Skeletal muscle tissue (tissue), 4 donors: ENCODE data around the gene CHCHD6. TPM values are rescaled to one million over a fixed set of nuclear protein-coding genes. Genes with fewer than 3 reads are reported as not detected.
A peak's percentile ranks its signal among the peaks of the same experiment; 100 is the strongest.

Source experiments
- H3K27ac ChIP-seq: one replicate; pipeline ENCODE4 v1.7.0; 2013; ENCODE audit warnings: mild to moderate bottlenecking, low read depth, low read length, inconsistent platforms
- H3K27me3 ChIP-seq, 3 donors: one replicate each; pipeline ENCODE4 v1.7.0; 2013; ENCODE audit warnings: low read length in 3 of 3; ENCODE audit not compliant: control insufficient read depth in 3 of 3, insufficient read depth in 3 of 3
- H3K36me3 ChIP-seq, 3 donors: one replicate each; pipeline ENCODE4 v1.7.0; 2013; ENCODE audit warnings: low read length in 3 of 3; ENCODE audit not compliant: control insufficient read depth in 3 of 3, insufficient read depth in 3 of 3
- H3K4me1 ChIP-seq, 3 donors: one replicate each; pipeline ENCODE4 v1.7.0; 2013; ENCODE audit warnings: low read length in 3 of 3, mild to moderate bottlenecking in 3 of 3; ENCODE audit not compliant: control insufficient read depth in 3 of 3, insufficient read depth in 3 of 3
- H3K4me3 ChIP-seq, 3 donors: one replicate each; pipeline ENCODE4 v1.7.0; 2013; ENCODE audit warnings: low read length in 3 of 3
- H3K9ac ChIP-seq, 3 donors: one replicate each; pipeline ENCODE4 v1.7.0; 2013; ENCODE audit warnings: low read length in 3 of 3, mild to moderate bottlenecking in 3 of 3, moderate library complexity in 2 of 3, low read depth in 1 of 3
- H3K9me3 ChIP-seq, 3 donors: one replicate each; pipeline ENCODE4 v1.7.0; 2013; ENCODE audit warnings: low read length in 3 of 3; ENCODE audit not compliant: control insufficient read depth in 3 of 3
- total RNA-seq: library from RNA; depleted of rRNA; stranded (reverse); fragments of >200 nt; gene quantifications from one replicate; pipeline ENCODE4 v1.2.3, GENCODE V29; 2014
- donor health status: Osteomylitis.

Gene CHCHD6
- total RNA-seq, 1 donor from 2014 or later: 8.9 TPM

DNA sequence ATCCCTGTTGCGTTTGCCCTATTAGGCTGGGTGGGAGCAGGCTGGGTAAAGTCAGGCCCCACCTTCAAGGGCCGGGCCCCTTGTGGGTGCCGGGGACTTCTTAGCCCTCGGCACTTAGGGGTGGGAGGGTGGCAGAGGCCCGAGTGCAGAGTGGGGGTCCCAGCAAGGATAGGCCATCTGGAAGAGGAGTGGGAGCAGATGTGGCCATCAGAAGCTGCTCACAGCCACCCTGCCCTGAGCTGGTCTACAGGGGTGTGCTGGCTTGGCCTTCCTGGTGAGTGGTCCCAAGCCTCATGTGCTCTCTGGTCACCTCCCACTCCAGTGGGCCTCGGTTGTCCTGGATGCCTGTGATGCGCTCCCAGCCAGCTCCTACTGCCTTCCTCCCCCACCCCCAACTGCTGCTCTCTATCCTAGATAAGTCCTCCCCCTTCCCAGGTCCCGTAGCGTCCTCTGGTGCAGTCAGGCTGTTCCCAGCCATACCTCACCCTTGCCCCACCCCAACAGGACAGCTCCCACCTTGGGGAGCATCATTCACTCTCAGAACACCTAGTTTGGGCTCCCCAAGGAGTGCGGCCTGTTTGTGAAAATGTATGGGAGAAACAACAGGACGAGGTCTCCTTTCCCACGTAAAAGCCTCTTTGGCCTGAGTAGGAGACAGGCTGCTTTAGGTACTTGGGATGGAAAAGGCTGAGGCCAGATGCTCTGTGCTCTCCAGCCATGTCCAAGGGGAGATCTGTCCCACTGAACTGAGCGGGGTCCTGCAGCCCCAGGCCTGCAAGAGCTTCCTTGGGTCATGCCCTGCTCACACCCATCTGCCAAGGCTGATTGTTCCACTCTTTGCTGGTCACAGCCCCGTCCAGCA lies 254.0 kb downstream of the CHCHD6 start:
- H3K9ac ChIP-seq: no peak overlapping the region
- H3K4me3 ChIP-seq: no peak overlapping the region
- H3K4me1 ChIP-seq: peaks cover 31 to 43% (median 34%) of the 10 kb centered on the region in 3 donors
- H3K9me3 ChIP-seq: no peaks in the 10 kb centered on the region
- no peak overlapping the region for H3K27ac ChIP-seq
- no peaks in the 10 kb centered on the region for H3K27me3 ChIP-seq
- no peaks in the 10 kb centered on the region for H3K36me3 ChIP-seq

DNA sequence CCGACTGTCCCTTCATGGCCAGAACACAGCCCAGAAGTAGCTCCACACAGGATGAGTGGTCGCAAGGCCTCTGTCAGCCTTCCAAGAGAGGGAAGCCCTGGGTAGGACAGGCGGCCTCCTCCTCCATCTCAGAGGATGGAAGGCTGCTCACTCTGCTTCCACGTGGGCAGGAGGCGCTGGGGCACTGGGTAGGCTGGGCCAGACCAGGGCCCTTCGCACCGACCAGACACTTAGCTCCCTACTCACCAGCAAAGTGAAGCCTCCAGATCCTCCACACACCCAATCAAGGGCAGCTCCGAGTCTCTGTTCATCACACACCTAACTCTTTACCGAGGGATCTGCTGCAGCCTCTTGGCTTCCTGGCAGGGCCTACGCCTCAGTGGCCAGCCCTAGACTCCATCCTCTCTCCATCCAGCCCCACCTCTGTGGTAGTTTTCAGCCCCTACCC lies 254.6 kb downstream of the CHCHD6 start:
- Histone ChIP-seq H3K27me3 (no peaks in the 10 kb centered on the region), H3K9me3 (no peaks in the 10 kb centered on the region), H3K27ac (no peak overlapping the region), H3K4me1 (peaks cover 37 to 50% (median 41%) of the 10 kb centered on the region in 3 donors), H3K4me3 (no peak overlapping the region), H3K9ac (no peak overlapping the region), H3K36me3 (no peaks in the 10 kb centered on the region)

DNA sequence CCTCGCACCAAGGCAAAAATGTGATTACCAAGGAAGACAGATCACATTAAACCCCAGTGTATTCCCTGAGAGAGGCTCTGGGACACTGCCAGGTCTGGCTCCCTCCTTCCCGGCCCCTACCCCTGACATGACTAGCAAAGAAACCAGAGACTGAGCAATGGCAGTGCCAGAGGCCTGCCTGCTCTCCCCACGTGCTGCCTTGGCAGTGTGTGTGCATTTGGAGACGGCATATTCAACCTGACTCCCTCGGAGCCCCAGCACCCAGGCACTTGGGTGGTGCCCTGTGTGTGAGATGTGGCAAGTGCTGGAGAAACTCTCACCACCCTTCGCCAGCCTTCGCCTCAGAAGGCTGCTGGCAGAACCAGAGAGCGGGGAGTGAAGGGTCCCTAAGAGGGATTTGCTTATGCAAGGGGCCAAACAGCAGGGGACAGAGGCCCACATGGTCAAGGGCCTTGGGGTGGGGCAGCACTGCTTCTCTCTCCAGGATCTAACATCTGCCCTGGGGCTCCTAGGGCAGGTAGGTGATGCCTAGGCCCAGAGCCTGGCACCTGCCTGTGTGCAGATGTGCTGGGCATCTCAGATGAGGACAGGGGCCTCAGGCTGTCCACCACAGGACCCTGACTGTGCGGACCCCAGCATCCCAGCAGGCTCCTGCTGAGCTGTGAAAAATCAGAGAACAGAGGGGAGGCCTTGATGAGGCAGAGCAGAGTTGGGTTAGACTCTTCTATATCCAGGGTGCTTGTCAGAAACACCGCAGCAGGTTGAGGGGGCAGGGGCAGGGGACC lies 255.3 kb downstream of the CHCHD6 start:
- Histone ChIP-seq H3K36me3 (no peaks in the 10 kb centered on the region), H3K9ac (no peak overlapping the region), H3K27me3 (no peaks in the 10 kb centered on the region), H3K4me3 (no peak overlapping the region), H3K27ac (no peak overlapping the region), H3K9me3 (no peaks in the 10 kb centered on the region), H3K4me1 (peaks cover 41 to 56% (median 47%) of the 10 kb centered on the region in 3 donors)

DNA sequence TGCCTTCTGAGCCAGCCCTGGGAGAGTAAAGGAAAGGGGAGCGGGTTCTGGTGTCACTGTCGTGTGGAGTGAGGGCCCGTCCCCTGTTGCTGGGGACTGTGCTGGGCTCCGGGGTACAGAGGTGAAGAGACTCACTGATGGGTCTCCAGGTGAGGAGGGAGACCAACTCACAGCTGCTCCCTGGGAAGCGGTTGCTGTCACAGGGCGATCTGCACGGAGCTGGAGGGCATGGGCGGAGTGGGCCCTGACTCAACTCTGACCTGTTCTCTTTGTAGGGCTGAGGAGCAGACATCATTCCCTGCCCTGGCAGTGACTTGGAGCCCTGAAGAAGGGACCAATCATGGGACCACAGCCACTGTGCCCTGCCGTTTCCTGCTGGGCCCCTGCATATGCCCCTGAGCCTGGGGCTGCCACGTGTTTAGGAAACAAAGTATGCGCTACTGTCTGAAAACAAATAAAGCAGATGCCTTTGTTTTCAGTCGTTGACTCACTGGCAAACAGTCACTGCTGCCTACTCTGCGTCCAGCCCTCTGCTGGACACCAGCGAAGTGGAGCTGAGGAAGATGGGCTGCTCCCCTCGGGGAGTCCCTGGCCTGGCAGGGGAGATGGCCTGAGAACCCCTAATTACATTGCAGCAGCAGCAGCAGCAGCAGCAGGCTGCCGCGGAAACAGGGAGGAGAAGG lies 256.0 kb downstream of the CHCHD6 start:
- Histone ChIP-seq H3K27ac (peak overlapping the region; percentile 74), H3K27me3 (no peaks in the 10 kb centered on the region), H3K4me3 (no peak overlapping the region), H3K9me3 (no peaks in the 10 kb centered on the region), H3K4me1 (peaks cover 43 to 64% (median 55%) of the 10 kb centered on the region in 3 donors), H3K36me3 (no peaks in the 10 kb centered on the region), H3K9ac (peak overlapping the region in 1 of 3 donors; percentile 57)

DNA sequence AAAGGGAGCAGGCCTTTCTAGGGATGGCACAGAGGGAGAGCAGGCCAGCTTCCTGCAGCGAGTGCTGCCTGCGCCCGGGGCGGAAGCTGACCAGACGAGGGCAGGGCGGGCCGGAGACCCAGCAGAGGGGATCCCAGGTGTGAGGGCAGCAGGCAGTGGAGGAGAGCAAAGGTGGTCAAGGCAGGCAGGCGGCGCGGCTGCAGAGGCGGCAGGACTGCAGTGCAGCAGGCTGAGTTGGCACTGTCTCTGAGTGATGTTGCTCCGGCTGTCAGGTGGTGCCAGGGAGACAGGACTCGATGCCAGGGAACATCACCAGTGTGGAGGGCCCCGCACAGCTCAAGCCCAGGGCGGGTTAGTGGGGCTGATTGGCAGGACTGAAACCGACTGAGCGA lies 256.6 kb downstream of the CHCHD6 start:
- Histone ChIP-seq H3K9ac (peak overlapping the region in 1 of 3 donors; percentile 57), H3K4me1 (peaks cover 47 to 68% (median 60%) of the 10 kb centered on the region in 3 donors)

DNA sequence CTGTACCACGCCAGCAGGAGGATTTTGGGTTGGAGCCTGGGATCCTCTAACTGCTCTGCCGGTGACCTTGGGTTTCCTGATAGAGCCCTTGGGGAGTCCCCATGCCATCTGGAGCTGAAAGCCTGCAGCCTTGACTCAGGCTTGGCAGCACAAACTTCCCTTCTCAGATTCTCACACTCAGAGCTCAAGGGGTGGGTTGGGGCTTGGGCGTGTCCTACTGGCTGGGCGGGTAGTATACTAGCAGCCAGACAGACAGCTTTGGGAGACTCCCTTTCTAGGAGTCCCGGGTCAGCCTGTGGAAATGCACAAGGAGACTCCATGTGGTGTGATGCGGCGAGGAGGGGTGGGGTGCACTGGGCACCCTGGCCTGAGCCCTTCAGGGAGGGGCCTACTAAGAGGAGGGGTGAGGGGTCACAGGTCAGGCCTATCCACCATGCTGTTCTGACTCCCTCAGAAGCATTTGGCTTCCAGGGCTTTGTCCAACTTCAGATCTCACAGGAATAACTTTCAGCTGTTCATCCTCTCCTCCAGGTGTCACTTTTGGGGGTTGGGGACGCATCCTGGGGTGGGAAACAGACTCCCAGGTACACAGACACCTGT lies 257.3 kb downstream of the CHCHD6 start:
- Histone ChIP-seq H3K36me3 (no peaks in the 10 kb centered on the region), H3K4me1 (peaks cover 47 to 72% (median 63%) of the 10 kb centered on the region in 3 donors), H3K27me3 (no peaks in the 10 kb centered on the region), H3K9me3 (no peaks in the 10 kb centered on the region), H3K9ac (peak overlapping the region; percentile 8 to 70 (median 35)), H3K4me3 (peak overlapping the region in 2 of 3 donors; percentile 39 to 49), H3K27ac (peak overlapping the region; percentile 74)

More for the DNA sequence above, 256.6 kb downstream of the CHCHD6 start:
- H3K4me3 ChIP-seq: peak overlapping the region; percentile 15 to 41 (median 39)
- H3K9me3 ChIP-seq: no peaks in the 10 kb centered on the region
- no peaks in the 10 kb centered on the region for H3K27me3 ChIP-seq
- H3K36me3 ChIP-seq: no peaks in the 10 kb centered on the region
- H3K27ac ChIP-seq: peak overlapping the region; percentile 74

DNA sequence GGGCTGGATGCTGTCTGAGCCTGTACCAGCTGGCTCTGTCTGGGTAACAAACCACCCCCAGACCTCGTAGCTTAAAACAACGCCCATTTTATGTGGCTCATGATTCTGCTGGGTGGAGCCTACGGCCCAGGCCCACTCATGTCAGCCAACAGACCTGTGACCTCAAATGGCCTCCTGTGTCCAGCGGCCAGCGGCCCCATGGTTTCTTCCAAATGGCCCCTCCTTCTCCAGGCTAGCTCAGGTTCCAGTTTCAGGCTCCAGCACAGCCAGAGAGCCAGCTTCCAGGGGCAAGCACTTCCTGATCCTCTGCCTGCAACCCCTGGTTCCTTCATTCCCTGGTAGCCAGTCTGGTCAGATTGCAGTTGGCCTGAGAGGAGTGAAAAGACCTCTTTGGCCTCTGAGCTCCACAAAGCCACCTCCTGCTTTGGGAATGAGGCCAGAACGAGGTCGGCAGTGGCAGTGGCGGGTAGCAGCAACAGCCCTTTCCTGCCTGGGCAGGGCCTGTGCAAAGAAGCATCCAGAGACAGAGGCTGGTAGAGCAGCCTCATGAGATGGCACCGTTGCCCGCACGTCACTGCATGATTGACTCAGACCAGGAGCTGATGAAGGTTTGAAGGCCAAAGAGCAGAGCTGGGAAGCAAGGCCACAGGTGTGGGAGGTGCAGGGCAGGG lies 257.9 kb downstream of the CHCHD6 start:
- H3K27ac ChIP-seq: peak overlapping the region; percentile 74
- peak overlapping the region in 2 of 3 donors; percentile 17 to 49 for H3K4me3 ChIP-seq
- H3K36me3 ChIP-seq: no peaks in the 10 kb centered on the region
- peak overlapping the region; percentile 8 to 72 (median 54) for H3K9ac ChIP-seq
- H3K4me1 ChIP-seq: peaks cover 47 to 72% (median 63%) of the 10 kb centered on the region in 3 donors
- no peaks in the 10 kb centered on the region for H3K9me3 ChIP-seq
- no peaks in the 10 kb centered on the region for H3K27me3 ChIP-seq

DNA sequence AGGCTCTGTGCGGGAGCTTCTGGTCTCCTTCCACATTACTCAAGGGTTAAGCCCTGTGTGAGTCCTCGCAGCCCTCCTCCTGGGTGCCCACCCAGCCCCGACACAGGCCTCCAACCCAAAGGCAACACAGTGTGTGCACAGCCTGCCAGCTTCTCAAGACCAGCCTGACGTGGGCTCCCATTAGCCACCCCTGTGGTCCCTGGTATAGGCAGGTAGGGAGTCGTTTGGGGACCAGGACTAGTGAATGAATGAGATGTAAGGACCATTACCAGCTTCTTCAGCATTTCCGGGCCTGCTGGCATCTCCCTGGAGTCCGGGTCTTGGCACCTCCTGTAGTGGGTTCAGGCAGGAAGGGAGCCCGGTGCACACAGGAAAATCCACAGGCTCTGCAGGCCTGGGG lies 258.7 kb downstream of the CHCHD6 start:
- H3K27ac ChIP-seq: peak overlapping the region; percentile 3
- H3K4me3 ChIP-seq: no peak overlapping the region
- no peaks in the 10 kb centered on the region for H3K9me3 ChIP-seq
- H3K36me3 ChIP-seq: no peaks in the 10 kb centered on the region
- H3K27me3 ChIP-seq: no peaks in the 10 kb centered on the region
- peak overlapping the region in 2 of 3 donors; percentile 54 to 72 for H3K9ac ChIP-seq
- peaks cover 47 to 72% (median 63%) of the 10 kb centered on the region in 3 donors for H3K4me1 ChIP-seq
